HAP-1 (cell line): ENCODE data around the gene INHA.

ENCODE experiments used
- DNase-seq, 2 experiments: peaks; one replicate each; pipeline ENCODE4 v3.0.0-alpha.2; 2016 to 2020; ENCODE audit warnings: low spot score in 2 of 2
- H3K27me3 ChIP-seq: fragments of 250-450 bp; sonication (Bioruptor Pico); 2 replicates; pipeline ENCODE4 v1.5.1; 2020; ENCODE audit warnings: low read depth, mild to moderate bottlenecking, moderate library complexity
- H3K36me3 ChIP-seq: fragments of 250-450 bp; sonication (Bioruptor Pico); replicated peaks from 2 replicates; pipeline ENCODE4 v1.5.1; 2020; ENCODE audit warnings: mild to moderate bottlenecking
- H3K4me1 ChIP-seq: fragments of 250-450 bp; sonication (Bioruptor Pico); 2 replicates; pipeline ENCODE4 v1.5.1; 2020; ENCODE audit warnings: mild to moderate bottlenecking
- H3K4me3 ChIP-seq: fragments of 250-450 bp; sonication (Bioruptor Pico); 2 replicates; pipeline ENCODE4 v1.5.1; 2020; ENCODE audit warnings: mild to moderate bottlenecking, moderate library complexity
- H3K9me3 ChIP-seq: fragments of 250-450 bp; sonication (Bioruptor Pico); 2 replicates; pipeline ENCODE4 v1.5.1; 2020; ENCODE audit warnings: mild to moderate bottlenecking, moderate library complexity
- in situ Hi-C: fragments of 300-500 bp; cut with MboI; formaldehyde crosslinking; loops from 3 replicates; pipeline ENCODE4 v1.14.3; 2020; ENCODE audit warnings: low sequenced_read_pairs, inconsistent platforms, mixed read lengths

Gene INHA

GRCh38 chr2:219572237-219573001 is at the start of gene INHA:
Gene INHA (plus strand): TSS chr2:219572310. CDS start chr2:219572375, 65 bp downstream.
- in situ Hi-C loops = no loop called here
- DNase-seq = no peak
- H3K4me3 ChIP-seq = peak within 1 kb of the TSS; percentile 51
- peaks cover 3% of the 10 kb centered on the region; the same call in 1 of the 2 replicates for H3K36me3 ChIP-seq
- H3K27me3 ChIP-seq = no peaks in the 10 kb centered on the region
- no peaks in the 10 kb centered on the region for H3K9me3 ChIP-seq
- H3K4me1 ChIP-seq = peaks cover 17% of the 10 kb centered on the region

GRCh38 chr2:219523031-219523671 is 49.0 kb upstream of the INHA start:
- no peak for DNase-seq
- in situ Hi-C loops = no loop called here
- H3K9me3 ChIP-seq = no peaks in the 10 kb centered on the region
- no peaks in the 10 kb centered on the region for H3K36me3 ChIP-seq
- H3K4me1 ChIP-seq = peaks cover 7% of the 10 kb centered on the region
- no peak overlapping the region for H3K4me3 ChIP-seq
- H3K27me3 ChIP-seq = peaks cover 18% of the 10 kb centered on the region

GRCh38 chr2:219524817-219525216 is 47.3 kb upstream of the INHA start:
- Histone ChIP-seq H3K27me3 (peaks cover 29% of the 10 kb centered on the region), H3K4me3 (no peak overlapping the region), H3K36me3 (no peaks in the 10 kb centered on the region), H3K9me3 (no peaks in the 10 kb centered on the region), H3K4me1 (peaks cover 7% of the 10 kb centered on the region)
- DNase-seq = no peak
- in situ Hi-C loops = loop anchor here (5.0 kb wide), 1 partner anchor 53 kb away; no protein-coding TSS in a partner anchor

- in situ Hi-C loops = loop anchor here (5.0 kb wide), 1 partner anchor 53 kb away; no protein-coding TSS in a partner anchor
These were observed 46.4 kb upstream of the INHA start for GRCh38 chr2:219525533-219526232.

GRCh38 chr2:219526320-219527075 is 45.6 kb upstream of the INHA start:
- no peak for DNase-seq
- no peaks in the 10 kb centered on the region for H3K36me3 ChIP-seq
- H3K9me3 ChIP-seq = no peaks in the 10 kb centered on the region
- H3K4me3 ChIP-seq = no peak overlapping the region
- in situ Hi-C loops = loop anchor here (5.0 kb wide), 1 partner anchor 54 kb away; no protein-coding TSS in a partner anchor
- peaks cover 37% of the 10 kb centered on the region for H3K27me3 ChIP-seq
- H3K4me1 ChIP-seq = peaks cover 7% of the 10 kb centered on the region

More at GRCh38 chr2:219525533-219526232, 46.4 kb upstream of the INHA start:
- Histone ChIP-seq H3K4me1 (peaks cover 7% of the 10 kb centered on the region), H3K4me3 (no peak overlapping the region), H3K9me3 (no peaks in the 10 kb centered on the region), H3K27me3 (peaks cover 32% of the 10 kb centered on the region), H3K36me3 (no peaks in the 10 kb centered on the region)
- DNase-seq = no peak

- DNase-seq = no peak
- peaks cover 43% of the 10 kb centered on the region for H3K27me3 ChIP-seq
- H3K36me3 ChIP-seq = no peaks in the 10 kb centered on the region
- H3K9me3 ChIP-seq = no peaks in the 10 kb centered on the region
- in situ Hi-C loops = loop anchor here (5.0 kb wide), 1 partner anchor 55 kb away; no protein-coding TSS in a partner anchor
- H3K4me1 ChIP-seq = peaks cover 3% of the 10 kb centered on the region
- no peak overlapping the region for H3K4me3 ChIP-seq
These were observed 45.1 kb upstream of the INHA start for GRCh38 chr2:219527076-219527394.

GRCh38 chr2:219527472-219527871 is 44.6 kb upstream of the INHA start:
- H3K4me1 ChIP-seq = peaks cover 3% of the 10 kb centered on the region; the same call in 1 of the 2 replicates
- peaks cover 47% of the 10 kb centered on the region for H3K27me3 ChIP-seq
- H3K4me3 ChIP-seq = no peak overlapping the region
- DNase-seq = no peak
- no peaks in the 10 kb centered on the region for H3K36me3 ChIP-seq
- in situ Hi-C loops = loop anchor here (5.0 kb wide), 1 partner anchor 55 kb away; no protein-coding TSS in a partner anchor
- no peaks in the 10 kb centered on the region for H3K9me3 ChIP-seq

- DNase-seq = peak; percentile 82 to 94
- Histone ChIP-seq H3K4me1 (no peaks in the 10 kb centered on the region), H3K9me3 (no peaks in the 10 kb centered on the region), H3K4me3 (no peak overlapping the region), H3K36me3 (no peaks in the 10 kb centered on the region), H3K27me3 (peaks cover 55% of the 10 kb centered on the region)
- in situ Hi-C loops = loop anchor here (5.0 kb wide), 1 partner anchor 128 kb away; no protein-coding TSS in a partner anchor
These were observed 41.8 kb upstream of the INHA start for GRCh38 chr2:219530048-219530963.

GRCh38 chr2:219531639-219532377 is 40.3 kb upstream of the INHA start:
- in situ Hi-C loops = loop anchor here (5.0 kb wide), 1 partner anchor 130 kb away; no protein-coding TSS in a partner anchor
- no peaks in the 10 kb centered on the region for H3K4me1 ChIP-seq
- DNase-seq = no peak

GRCh38 chr2:219532378-219532649 is 39.8 kb upstream of the INHA start:
- Histone ChIP-seq H3K4me1 (no peaks in the 10 kb centered on the region), H3K27me3 (peaks cover 48% of the 10 kb centered on the region), H3K9me3 (no peaks in the 10 kb centered on the region), H3K36me3 (no peaks in the 10 kb centered on the region), H3K4me3 (no peak overlapping the region)
- DNase-seq = no peak
- in situ Hi-C loops = loop anchor here (5.0 kb wide), 1 partner anchor 130 kb away; no protein-coding TSS in a partner anchor

More at GRCh38 chr2:219531639-219532377, 40.3 kb upstream of the INHA start:
- no peaks in the 10 kb centered on the region for H3K36me3 ChIP-seq
- H3K9me3 ChIP-seq = no peaks in the 10 kb centered on the region
- no peak overlapping the region for H3K4me3 ChIP-seq
- H3K27me3 ChIP-seq = peaks cover 53% of the 10 kb centered on the region

- no peak for DNase-seq
- Histone ChIP-seq H3K4me1 (no peaks in the 10 kb centered on the region), H3K36me3 (no peaks in the 10 kb centered on the region; the same call in 1 of the 2 replicates), H3K27me3 (peaks cover 33% of the 10 kb centered on the region), H3K9me3 (no peaks in the 10 kb centered on the region), H3K4me3 (no peak overlapping the region)
- in situ Hi-C loops = loop anchor here (5.0 kb wide), 1 partner anchor 132 kb away; no protein-coding TSS in a partner anchor
These were observed 38.0 kb upstream of the INHA start for GRCh38 chr2:219533930-219534661.
